ENCODE measurements around the gene TM2D1.

Gene TM2D1

DNA sequence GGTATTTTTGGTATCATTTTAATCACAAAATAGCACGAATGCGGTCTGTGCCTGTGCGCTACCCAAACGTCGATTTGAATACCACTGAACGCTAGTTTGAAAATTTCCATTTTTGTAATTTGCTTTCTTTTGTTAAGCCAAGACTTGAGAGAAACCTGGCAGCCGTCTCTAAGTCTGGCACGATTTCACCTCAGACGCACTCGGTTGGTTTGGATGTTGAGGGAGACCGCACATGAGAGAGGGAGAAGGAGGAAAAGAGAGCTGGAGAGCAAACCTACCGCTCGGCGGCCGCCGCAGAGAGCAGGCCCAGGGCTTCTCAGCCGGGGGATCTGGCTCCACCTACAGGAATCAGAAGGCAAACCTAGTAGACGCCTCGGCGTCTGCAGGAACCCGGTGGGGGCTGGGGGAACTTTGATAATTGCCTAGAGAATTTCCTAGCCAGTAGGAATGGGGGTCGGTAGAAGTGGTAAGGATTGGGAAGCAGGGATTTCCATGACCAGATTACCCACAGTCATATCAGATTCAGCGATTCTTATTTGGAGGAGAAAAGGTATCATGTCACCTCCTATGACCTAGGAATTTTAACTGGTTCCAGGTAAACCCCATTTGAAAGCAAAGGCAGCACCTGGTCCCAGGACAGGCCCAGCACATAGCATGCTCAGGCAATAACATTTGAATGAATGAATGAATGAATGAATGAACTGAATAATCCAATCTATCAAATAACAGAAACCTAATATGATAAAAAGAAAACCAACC lies 83.2 kb downstream of the TM2D1 start:
- DNase-seq = peak; percentile 66

DNA sequence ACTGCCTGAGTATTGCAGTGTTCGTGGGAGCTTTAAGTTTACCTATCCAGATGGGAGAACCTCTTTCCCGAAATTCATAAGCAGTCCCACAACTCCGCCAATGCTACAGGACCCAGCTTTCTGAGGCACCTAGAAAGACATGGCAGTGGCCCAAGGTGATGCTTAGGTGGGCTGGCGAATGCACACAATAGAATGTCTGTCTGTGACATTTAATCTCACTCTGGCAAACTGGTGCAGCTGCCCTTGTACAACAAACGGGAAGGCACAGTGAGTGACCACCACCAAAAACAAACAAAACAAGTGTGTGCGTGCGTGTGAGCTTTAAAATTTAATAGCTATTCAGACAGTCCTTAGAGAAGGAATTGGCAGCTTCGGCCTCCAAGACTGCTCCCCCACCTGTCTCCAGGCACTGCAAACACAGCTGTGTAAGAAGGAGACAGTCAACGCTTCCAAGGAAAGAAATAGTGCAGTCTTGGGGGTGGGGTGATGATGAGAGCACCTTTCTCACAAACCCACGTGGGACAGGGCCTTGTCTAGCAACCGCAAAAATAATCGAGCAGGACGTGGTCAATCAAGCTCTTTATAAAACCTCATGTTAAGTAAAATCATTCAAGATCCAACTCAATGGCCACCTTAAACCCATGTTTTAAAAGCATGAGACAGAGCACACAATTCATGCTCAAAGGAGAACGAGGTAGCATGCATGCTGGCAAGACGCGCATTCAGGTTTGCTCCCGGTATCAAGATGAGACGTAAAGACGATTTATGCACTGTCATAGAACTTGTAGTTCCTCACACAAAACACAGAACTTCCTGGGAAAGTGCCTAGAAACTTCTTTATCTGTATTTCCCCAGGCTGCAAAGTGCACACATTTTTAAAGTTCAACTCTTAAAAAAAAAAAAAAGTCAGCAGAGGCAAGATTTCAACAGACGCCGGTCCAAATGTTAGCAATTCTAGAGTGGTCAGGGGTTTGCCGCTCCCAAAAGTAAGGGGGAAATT lies 84.1 kb downstream of the TM2D1 start:
- DNase-seq = no peak

DNA sequence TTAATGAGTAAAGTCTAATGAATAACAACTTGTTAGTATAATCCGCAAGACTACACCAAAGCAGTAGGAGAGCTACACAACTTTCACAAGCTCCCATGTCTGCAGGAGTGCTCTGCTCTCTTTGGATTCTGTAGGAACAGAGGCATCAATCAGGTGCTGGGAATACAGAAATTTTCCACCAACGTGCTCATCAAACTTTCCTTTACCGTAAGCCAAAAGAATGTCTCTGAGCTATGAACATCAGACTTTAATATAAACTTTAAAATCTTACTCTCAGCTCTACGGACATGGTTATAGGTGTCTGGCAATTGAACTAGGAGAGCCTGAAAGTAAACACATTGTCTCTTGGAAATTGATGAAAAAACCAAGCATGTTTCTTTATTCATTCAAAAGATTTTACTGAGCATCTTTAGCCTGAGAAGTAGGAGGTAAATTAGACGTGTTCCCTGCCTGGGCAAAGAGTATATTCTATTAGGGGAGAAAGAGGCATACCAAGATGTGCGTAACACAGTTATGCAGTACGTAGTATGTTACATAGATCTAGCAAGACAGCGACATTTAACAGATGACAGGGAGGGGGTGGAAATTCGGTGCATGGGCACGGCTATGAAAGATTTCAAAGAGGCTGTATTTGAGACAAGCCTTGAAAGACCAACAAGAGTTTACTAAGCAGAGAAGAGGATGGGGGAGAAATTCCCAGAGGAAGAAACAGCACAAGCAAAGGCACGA lies 85.2 kb downstream of the TM2D1 start:
- DNase-seq = no peak

DNA sequence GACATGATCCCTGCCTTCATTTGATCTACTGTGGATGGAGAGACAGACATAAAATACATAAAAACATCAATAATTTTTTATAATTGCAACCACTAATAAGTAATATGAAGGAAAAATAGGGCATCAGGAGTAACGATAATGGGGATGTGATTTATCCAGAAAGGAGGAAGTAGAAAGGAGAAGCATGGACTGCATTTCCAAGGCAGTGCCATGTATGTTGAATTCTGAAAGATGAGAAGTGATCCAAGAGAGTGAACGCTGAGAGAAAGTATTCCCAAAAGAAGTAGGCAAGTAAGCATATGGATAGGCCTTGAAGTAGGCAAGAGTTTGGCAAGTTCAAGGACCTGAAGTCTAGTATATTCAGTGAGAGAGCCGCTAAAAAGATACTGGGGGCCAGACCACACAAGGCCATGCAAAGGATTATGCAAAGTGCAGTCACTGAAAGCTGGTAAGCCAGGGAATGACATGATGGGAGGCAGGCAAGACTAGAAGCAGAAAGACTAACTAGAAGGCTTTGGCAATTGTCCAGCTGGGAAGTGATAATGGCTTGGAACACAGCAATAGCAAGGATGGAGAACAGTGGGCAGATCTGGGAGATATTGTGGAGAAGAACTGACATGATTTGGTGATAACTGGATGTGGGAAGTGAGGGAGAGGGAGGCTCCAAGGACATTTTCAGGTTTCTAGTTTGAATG lies 85.9 kb downstream of the TM2D1 start:
- DNase-seq = no peak

DNA sequence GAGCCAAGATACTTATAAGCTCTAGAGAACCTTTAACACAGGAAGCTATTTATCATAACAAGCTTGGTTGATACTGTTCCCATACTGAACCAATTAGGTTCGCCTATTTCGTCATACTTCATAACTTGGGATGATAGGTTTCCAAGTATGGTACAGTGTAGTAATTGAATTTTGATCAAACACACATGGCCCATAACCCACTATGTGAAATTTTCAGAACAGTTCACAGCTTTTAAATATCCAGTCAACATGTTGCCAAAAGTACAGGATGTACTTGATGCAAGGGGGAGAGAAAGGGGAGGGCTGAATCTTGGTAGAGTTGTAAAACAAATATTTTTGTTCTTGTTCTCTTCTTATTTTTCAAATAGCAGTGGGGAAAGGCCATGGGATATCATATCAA lies 86.6 kb downstream of the TM2D1 start:
- no peak for DNase-seq

DNA sequence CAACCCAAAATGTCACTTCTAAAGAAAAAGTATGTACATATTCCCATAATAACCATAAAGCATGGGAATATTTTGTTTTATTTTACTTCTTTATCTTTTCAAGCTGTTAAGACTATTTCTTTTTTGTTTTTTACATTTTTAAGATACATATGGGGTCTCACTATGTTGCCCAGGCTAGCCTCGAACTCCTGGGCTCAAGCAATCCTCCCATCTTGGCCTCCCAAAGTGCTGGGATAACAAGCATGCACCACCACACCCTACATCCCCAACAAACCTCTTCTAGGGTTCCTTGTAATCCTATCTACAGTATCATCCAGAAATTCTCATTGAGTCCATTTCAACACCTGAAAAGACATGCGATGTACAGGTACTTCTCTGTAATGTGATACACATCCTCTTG lies 87.5 kb downstream of the TM2D1 start:
- DNase-seq = no peak

DNA sequence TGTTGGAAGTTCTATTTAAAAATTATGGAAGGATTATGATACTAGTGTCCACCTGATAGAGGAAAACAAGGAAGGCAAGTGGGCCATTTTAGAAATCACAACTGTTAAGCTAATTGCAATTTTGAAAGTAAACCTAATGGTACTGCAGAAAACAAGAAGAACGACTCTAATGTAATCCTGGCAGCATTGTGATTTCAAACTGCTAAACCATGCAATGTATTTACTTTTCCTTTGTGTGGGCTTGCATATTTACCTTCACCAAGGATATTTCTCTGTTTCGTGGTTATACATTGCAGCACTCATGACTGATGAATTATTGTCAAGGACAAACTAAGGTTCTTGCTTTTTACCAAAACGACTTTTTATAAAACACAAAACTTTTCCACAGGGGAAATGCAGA lies 88.1 kb downstream of the TM2D1 start:
- DNase-seq = no peak

DNA sequence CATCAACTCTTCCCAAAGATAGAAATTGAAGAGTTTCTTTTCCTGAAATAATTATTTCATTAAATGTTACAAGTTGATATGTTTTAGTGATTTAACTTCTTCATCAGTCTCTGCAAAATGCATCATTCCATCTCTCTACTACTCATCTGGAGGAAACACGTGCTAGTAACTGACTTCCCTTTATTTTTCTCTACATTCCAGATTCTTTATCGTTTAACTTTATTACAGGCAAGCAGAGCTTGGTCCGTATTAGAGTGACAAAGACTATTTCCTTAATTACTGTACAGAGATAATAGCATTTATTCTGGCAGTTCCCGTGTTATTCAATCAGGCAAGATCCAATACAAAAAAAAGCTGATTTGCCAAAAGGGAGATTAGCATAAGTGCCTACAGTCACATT lies 88.6 kb downstream of the TM2D1 start:
- no peak for DNase-seq

DNA sequence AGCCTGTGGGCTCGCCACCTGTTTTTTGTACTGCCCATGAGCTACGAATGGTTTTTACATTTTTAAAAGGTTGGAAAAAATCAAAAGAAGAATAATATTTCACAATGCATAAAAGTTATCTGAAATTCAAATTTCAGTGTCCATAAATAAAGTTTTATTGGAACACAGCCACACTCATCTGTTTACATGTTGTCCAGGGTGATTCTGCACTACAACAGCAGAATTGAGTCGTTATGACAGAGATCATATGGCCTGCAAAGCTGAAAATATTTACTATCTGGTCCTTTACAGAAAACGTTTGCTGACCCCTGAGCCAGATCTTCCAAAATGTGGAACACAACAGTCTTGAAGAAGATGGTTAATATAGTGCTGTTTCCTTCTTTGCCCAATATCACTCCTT lies 89.4 kb downstream of the TM2D1 start:
- no peak for DNase-seq

DNA sequence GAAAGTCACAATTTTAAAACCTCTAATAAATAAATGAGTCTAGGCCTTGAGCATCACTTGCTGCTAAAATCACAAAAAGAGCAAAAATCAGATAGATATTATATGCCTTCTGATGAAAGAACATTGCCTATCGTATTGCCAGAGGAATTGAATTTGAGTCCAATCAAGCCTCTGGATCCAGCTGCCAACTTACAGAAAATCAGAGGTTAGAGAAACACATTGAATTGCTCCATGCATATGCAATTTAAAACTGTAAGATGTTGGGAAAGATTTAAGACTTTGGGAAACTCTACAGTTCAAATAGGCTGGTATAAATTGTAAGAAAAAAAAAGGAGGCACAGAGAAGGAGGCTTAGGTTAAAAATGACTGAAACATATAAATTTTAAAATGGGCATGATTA lies 93.5 kb downstream of the TM2D1 start:
- no peak for DNase-seq
